Measurements from ENCODE around the gene BASP1.

BASP1 gene

GRCh38 chr5:17221843-17222636 lies 4.6 kb downstream of the BASP1 start:
- Histone ChIP-seq H3K27ac (ENCODE audit: low read depth in 2 of 2, low read length in 2 of 2) (no peak overlapping the region), H3K27me3 (ENCODE audit: control insufficient read depth in 2 of 2, insufficient read depth in 2 of 2, low read length in 2 of 2) (no peaks in the 10 kb centered on the region), H3K4me3 (ENCODE audit: low read length in 2 of 2) (no peak overlapping the region), H3K4me1 (ENCODE audit: control insufficient read depth in 2 of 2, insufficient read depth in 2 of 2, low read length in 2 of 2) (peaks cover 0 to 4% of the 10 kb centered on the region in 2 donors), H3K9ac (ENCODE audit: low read depth in 1 of 2, low read length in 2 of 2) (no peak overlapping the region), H3K36me3 (ENCODE audit: control insufficient read depth in 2 of 2, insufficient read depth in 2 of 2, low read length in 2 of 2) (no peaks in the 10 kb centered on the region), H3K9me3 (ENCODE audit: control insufficient read depth in 2 of 2, low read length in 2 of 2) (no peaks in the 10 kb centered on the region)

- H3K4me3 ChIP-seq (ENCODE audit: low read length in 2 of 2) = no peak overlapping the region
- peaks cover 0 to 4% of the 10 kb centered on the region in 2 donors for H3K4me1 ChIP-seq (ENCODE audit: control insufficient read depth in 2 of 2, insufficient read depth in 2 of 2, low read length in 2 of 2)
- H3K27ac ChIP-seq (ENCODE audit: low read depth in 2 of 2, low read length in 2 of 2) = no peak overlapping the region
These were observed 5.2 kb downstream of the BASP1 start for GRCh38 chr5:17222664-17223063.

GRCh38 chr5:17223367-17224185 lies 6.1 kb downstream of the BASP1 start:
- Histone ChIP-seq H3K9me3 (ENCODE audit: control insufficient read depth in 2 of 2, low read length in 2 of 2) (no peaks in the 10 kb centered on the region), H3K4me1 (ENCODE audit: control insufficient read depth in 2 of 2, insufficient read depth in 2 of 2, low read length in 2 of 2) (no peaks in the 10 kb centered on the region), H3K27ac (ENCODE audit: low read depth in 2 of 2, low read length in 2 of 2) (no peak overlapping the region), H3K36me3 (ENCODE audit: control insufficient read depth in 2 of 2, insufficient read depth in 2 of 2, low read length in 2 of 2) (no peaks in the 10 kb centered on the region), H3K4me3 (ENCODE audit: low read length in 2 of 2) (no peak overlapping the region), H3K27me3 (ENCODE audit: control insufficient read depth in 2 of 2, insufficient read depth in 2 of 2, low read length in 2 of 2) (no peaks in the 10 kb centered on the region), H3K9ac (ENCODE audit: low read depth in 1 of 2, low read length in 2 of 2) (no peak overlapping the region)

More at GRCh38 chr5:17222664-17223063, 5.2 kb downstream of the BASP1 start:
- no peaks in the 10 kb centered on the region for H3K9me3 ChIP-seq (ENCODE audit: control insufficient read depth in 2 of 2, low read length in 2 of 2)
- no peak overlapping the region for H3K9ac ChIP-seq (ENCODE audit: low read depth in 1 of 2, low read length in 2 of 2)
- no peaks in the 10 kb centered on the region for H3K36me3 ChIP-seq (ENCODE audit: control insufficient read depth in 2 of 2, insufficient read depth in 2 of 2, low read length in 2 of 2)
- H3K27me3 ChIP-seq (ENCODE audit: control insufficient read depth in 2 of 2, insufficient read depth in 2 of 2, low read length in 2 of 2) = no peaks in the 10 kb centered on the region

GRCh38 chr5:17224858-17225511 lies 7.6 kb downstream of the BASP1 start:
- no peaks in the 10 kb centered on the region for H3K27me3 ChIP-seq (ENCODE audit: control insufficient read depth in 2 of 2, insufficient read depth in 2 of 2, low read length in 2 of 2)
- H3K9me3 ChIP-seq (ENCODE audit: control insufficient read depth in 2 of 2, low read length in 2 of 2) = no peaks in the 10 kb centered on the region
- no peaks in the 10 kb centered on the region for H3K36me3 ChIP-seq (ENCODE audit: control insufficient read depth in 2 of 2, insufficient read depth in 2 of 2, low read length in 2 of 2)
- no peaks in the 10 kb centered on the region for H3K4me1 ChIP-seq (ENCODE audit: control insufficient read depth in 2 of 2, insufficient read depth in 2 of 2, low read length in 2 of 2)
- no peak overlapping the region for H3K27ac ChIP-seq (ENCODE audit: low read depth in 2 of 2, low read length in 2 of 2)
- no peak overlapping the region for H3K9ac ChIP-seq (ENCODE audit: low read depth in 1 of 2, low read length in 2 of 2)
- no peak overlapping the region for H3K4me3 ChIP-seq (ENCODE audit: low read length in 2 of 2)

- no peaks in the 10 kb centered on the region for H3K27me3 ChIP-seq (ENCODE audit: control insufficient read depth in 2 of 2, insufficient read depth in 2 of 2, low read length in 2 of 2)
- no peak overlapping the region for H3K4me3 ChIP-seq (ENCODE audit: low read length in 2 of 2)
- H3K4me1 ChIP-seq (ENCODE audit: control insufficient read depth in 2 of 2, insufficient read depth in 2 of 2, low read length in 2 of 2) = no peaks in the 10 kb centered on the region
- H3K9me3 ChIP-seq (ENCODE audit: control insufficient read depth in 2 of 2, low read length in 2 of 2) = no peaks in the 10 kb centered on the region
- no peak overlapping the region for H3K27ac ChIP-seq (ENCODE audit: low read depth in 2 of 2, low read length in 2 of 2)
- no peaks in the 10 kb centered on the region for H3K36me3 ChIP-seq (ENCODE audit: control insufficient read depth in 2 of 2, insufficient read depth in 2 of 2, low read length in 2 of 2)
- H3K9ac ChIP-seq (ENCODE audit: low read depth in 1 of 2, low read length in 2 of 2) = no peak overlapping the region
These were observed 8.1 kb downstream of the BASP1 start for GRCh38 chr5:17225520-17225919.

GRCh38 chr5:17227868-17228267 lies 10.4 kb downstream of the BASP1 start:
- Histone ChIP-seq H3K4me3 (ENCODE audit: low read length in 2 of 2) (no peak overlapping the region), H3K9ac (ENCODE audit: low read depth in 1 of 2, low read length in 2 of 2) (no peak overlapping the region), H3K27me3 (ENCODE audit: control insufficient read depth in 2 of 2, insufficient read depth in 2 of 2, low read length in 2 of 2) (no peaks in the 10 kb centered on the region), H3K4me1 (ENCODE audit: control insufficient read depth in 2 of 2, insufficient read depth in 2 of 2, low read length in 2 of 2) (no peaks in the 10 kb centered on the region), H3K27ac (ENCODE audit: low read depth in 2 of 2, low read length in 2 of 2) (no peak overlapping the region), H3K9me3 (ENCODE audit: control insufficient read depth in 2 of 2, low read length in 2 of 2) (no peaks in the 10 kb centered on the region), H3K36me3 (ENCODE audit: control insufficient read depth in 2 of 2, insufficient read depth in 2 of 2, low read length in 2 of 2) (no peaks in the 10 kb centered on the region)

- H3K4me3 ChIP-seq (ENCODE audit: low read length in 2 of 2) = no peak overlapping the region
- no peaks in the 10 kb centered on the region for H3K27me3 ChIP-seq (ENCODE audit: control insufficient read depth in 2 of 2, insufficient read depth in 2 of 2, low read length in 2 of 2)
- H3K9ac ChIP-seq (ENCODE audit: low read depth in 1 of 2, low read length in 2 of 2) = no peak overlapping the region
- no peaks in the 10 kb centered on the region for H3K9me3 ChIP-seq (ENCODE audit: control insufficient read depth in 2 of 2, low read length in 2 of 2)
- no peak overlapping the region for H3K27ac ChIP-seq (ENCODE audit: low read depth in 2 of 2, low read length in 2 of 2)
- H3K36me3 ChIP-seq (ENCODE audit: control insufficient read depth in 2 of 2, insufficient read depth in 2 of 2, low read length in 2 of 2) = no peaks in the 10 kb centered on the region
- H3K4me1 ChIP-seq (ENCODE audit: control insufficient read depth in 2 of 2, insufficient read depth in 2 of 2, low read length in 2 of 2) = no peaks in the 10 kb centered on the region
These were observed 11.4 kb downstream of the BASP1 start for GRCh38 chr5:17228821-17229291.

GRCh38 chr5:17229313-17229712 lies 11.9 kb downstream of the BASP1 start:
- Histone ChIP-seq H3K9me3 (ENCODE audit: control insufficient read depth in 2 of 2, low read length in 2 of 2) (no peaks in the 10 kb centered on the region), H3K9ac (ENCODE audit: low read depth in 1 of 2, low read length in 2 of 2) (no peak overlapping the region), H3K27me3 (ENCODE audit: control insufficient read depth in 2 of 2, insufficient read depth in 2 of 2, low read length in 2 of 2) (no peaks in the 10 kb centered on the region), H3K4me1 (ENCODE audit: control insufficient read depth in 2 of 2, insufficient read depth in 2 of 2, low read length in 2 of 2) (no peaks in the 10 kb centered on the region), H3K36me3 (ENCODE audit: control insufficient read depth in 2 of 2, insufficient read depth in 2 of 2, low read length in 2 of 2) (no peaks in the 10 kb centered on the region), H3K27ac (ENCODE audit: low read depth in 2 of 2, low read length in 2 of 2) (no peak overlapping the region), H3K4me3 (ENCODE audit: low read length in 2 of 2) (no peak overlapping the region)

GRCh38 chr5:17230191-17230590 lies 12.8 kb downstream of the BASP1 start:
- Histone ChIP-seq H3K27me3 (ENCODE audit: control insufficient read depth in 2 of 2, insufficient read depth in 2 of 2, low read length in 2 of 2) (no peaks in the 10 kb centered on the region), H3K27ac (ENCODE audit: low read depth in 2 of 2, low read length in 2 of 2) (no peak overlapping the region), H3K4me3 (ENCODE audit: low read length in 2 of 2) (no peak overlapping the region), H3K9me3 (ENCODE audit: control insufficient read depth in 2 of 2, low read length in 2 of 2) (no peaks in the 10 kb centered on the region), H3K4me1 (ENCODE audit: control insufficient read depth in 2 of 2, insufficient read depth in 2 of 2, low read length in 2 of 2) (no peaks in the 10 kb centered on the region), H3K36me3 (ENCODE audit: control insufficient read depth in 2 of 2, insufficient read depth in 2 of 2, low read length in 2 of 2) (no peaks in the 10 kb centered on the region), H3K9ac (ENCODE audit: low read depth in 1 of 2, low read length in 2 of 2) (no peak overlapping the region)

Data from mucosa of rectum (tissue), 2 donors.